HG02798 (cell line): Measurements from ENCODE around the gene SLC30A4.
"Not testable (repeated sequence)": the region's sequence is repeated elsewhere in the genome, so short reads cannot be mapped to it uniquely, and the experiment has no call there.

Experiments used
- ATAC-seq: cut with Tn5 transposase; IDR thresholded peaks from one replicate; pipeline ENCODE4 v1.9.1; 2021; ENCODE audit warnings: mild to moderate bottlenecking; ENCODE audit not compliant: unreplicated experiment, poor library complexity

SLC30A4 gene

DNA sequence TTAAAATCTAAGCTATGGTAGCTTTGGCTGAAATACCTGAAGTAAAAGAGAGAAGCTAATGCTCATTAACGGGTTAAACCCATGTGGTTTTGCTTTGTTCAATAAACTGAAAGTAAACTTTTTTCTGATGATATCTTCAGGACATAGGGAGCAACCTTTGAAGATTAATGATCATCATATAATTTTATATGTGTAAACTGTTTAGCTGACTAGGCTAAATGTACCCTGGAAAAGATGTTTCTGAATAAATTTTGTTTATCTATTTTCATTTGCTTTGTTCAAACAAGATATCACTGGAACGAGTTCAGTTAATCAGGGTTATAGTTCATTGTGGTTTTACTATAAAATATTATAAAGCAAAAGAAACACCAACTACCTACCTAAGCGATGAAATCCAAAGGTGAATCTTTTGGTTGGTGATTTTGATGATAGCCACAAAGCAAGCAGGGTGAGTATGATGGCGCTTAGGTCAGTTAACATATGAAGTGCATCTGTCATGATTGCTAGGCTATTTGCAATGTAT lies 11.7 kb downstream of the SLC30A4 start:
- no peak for ATAC-seq

GRCh38 chr15:45507143-45507542 lies 15.4 kb downstream of the SLC30A4 start:
- not testable (repeated sequence) for ATAC-seq

GRCh38 chr15:45499426-45499825 lies 23.1 kb downstream of the SLC30A4 start:
- ATAC-seq, result no peak

DNA sequence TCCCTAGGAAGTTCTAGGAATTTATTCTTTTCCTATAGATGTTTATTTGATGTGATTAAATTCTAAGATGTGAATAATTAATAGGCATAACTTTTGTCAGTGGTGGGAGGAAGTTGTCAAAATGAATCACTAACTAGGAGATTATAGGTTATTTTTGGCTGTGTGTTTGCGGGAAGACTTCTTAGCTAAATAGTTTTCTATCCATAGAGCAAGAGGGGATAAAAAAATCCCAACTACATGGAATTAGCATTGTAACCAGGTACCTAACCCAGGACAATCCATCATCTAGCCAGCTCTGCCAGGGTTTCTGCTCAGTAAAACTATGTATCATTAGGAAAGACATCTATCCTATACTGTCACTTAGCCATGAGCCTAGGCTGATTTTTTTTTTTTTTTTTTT lies 23.9 kb downstream of the SLC30A4 start:
- no peak for ATAC-seq

DNA sequence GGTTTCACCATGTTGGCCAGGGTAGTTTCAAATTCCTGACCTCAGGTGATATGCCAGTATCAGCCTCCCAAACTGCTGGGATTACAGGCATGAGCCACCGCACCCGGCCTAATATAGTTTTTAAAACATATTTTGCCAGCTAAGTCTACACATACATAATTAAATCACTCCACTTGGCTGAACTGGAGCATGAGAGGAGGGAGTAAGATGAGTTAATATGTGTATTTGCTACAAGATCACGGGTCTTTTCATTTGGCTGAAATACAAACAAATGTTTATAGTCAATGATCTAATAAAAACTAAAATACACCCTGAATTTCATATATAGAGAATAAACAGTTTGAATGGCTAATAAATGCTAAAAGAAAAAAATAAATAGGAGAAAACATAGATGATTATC lies 25.3 kb downstream of the SLC30A4 start:
- no peak for ATAC-seq

DNA sequence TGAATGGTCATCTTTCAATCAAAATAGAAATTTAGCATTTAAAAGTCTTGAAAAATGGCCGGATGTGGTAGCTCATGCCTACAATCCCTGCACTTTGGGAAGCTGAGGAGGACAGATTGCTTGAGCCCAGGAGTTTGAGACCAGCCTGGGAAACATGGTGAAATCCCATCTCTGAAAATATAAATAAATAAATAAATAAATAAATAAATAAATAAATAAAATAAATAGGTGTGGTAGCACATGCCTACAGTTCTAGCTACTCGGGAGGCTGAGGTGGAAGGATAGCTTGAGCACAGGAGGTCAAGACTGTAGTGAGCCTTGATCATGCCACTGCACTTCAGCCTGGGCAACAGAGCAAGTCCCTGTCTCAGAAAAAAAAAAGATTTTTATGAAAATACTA lies 25.9 kb downstream of the SLC30A4 start:
- no peak for ATAC-seq

DNA sequence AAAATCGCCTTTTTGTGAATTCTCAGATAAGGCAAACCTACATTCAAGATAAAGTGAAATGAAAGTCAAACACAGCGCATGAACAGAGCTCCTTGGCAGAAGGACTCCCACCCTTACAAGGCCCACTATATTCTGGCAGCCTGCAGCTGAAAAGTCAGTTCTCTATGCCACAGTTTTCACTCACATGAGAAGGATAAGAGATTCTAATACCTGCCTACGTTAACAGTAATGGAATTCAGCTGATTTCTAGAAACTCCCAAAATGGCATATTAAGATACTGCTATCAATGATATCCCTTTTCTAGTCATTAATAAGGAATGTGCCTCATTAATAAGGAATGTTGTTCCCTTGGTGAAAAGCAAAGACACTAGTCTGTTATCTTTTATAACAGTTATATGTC lies 27.0 kb downstream of the SLC30A4 start:
- no peak for ATAC-seq

DNA sequence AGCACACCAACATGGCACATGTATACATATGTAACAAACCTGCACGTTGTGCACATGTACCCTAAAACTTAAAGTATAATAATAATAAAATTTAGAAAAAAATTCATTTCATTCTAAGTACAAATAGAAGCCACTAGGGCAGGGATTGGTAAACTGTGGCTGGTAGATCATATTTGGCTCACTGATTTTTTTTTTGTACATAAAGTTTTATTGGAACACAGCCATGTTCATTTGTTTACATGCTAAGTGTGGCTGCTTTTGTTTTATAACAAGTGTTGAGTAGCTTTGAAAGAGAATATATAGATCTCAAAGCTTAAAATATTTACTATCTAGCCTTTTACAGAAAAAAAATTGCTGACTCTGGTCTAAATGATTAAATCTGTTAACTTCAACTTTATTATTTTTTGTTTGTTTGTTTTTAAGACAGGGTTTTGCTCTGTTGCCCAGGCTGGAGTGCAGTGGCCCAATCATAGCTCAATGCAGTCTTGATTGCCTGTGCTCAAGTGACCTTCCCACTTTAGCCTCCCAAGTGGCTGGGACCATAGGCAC lies 32.8 kb downstream of the SLC30A4 start:
- ATAC-seq, result no peak

GRCh38 chr15:45486317-45486716 lies 36.2 kb downstream of the SLC30A4 start:
- no peak for ATAC-seq

DNA sequence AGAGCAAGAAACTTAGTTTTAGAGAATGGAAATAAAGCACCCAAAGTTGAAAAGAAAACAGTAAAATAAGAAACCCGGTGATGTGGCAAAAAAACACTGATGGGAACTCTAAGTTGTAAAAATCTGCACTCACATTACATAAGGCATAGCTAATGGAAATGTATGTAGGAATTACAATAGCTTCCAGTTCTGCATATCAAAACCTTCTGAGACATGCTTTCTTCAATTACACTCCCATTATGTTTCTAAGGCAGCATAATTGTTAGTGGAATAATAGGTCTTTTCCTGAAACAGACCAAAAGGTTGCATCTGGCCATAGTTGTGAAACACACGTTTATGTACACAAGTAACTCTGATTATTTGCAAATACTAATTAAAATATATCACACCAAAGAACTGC lies 41.4 kb downstream of the SLC30A4 start:
- ATAC-seq, result no peak

- no peak for ATAC-seq
Observed at GRCh38 chr15:45476410-45476809, 46.1 kb downstream of the SLC30A4 start.

DNA sequence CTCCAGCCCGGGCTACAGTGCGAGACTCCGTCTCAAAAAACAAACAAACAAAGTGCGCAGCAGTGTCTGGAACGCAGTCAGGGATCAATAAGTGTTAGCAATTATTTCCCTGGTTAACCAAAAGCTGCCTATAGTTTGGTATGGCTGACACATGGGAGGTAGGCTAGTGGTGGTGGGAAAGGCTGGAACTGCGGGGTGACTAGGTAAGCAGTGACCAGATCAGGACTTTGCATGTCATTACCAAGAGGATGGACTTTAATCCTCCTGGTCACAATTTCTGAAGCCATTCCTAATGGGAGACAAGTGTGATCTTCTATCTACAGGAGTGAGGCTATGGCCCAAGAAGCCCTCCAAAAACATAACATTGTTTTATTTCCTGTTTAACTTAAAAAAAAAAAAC lies 47.8 kb downstream of the SLC30A4 start:
- ATAC-seq, result no peak

DNA sequence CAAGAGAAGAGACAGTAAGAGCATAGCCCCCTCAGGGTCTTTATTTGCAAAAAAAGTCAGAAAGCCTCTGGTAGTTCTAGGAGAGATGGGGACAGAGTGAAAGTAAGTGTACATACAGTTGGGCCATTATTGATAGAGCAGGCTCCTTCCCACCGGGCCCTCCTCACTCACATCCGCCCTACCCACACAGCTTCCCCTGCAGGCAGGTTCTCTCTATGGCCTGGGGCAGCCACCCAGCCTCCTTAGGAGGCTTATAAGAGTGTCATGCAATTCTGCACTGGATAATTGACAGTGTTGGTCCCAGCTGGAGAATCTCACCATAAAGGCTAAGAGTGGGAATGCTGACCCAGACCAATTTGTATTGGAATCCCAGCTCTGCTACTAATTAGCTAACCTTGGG lies 49.5 kb downstream of the SLC30A4 start:
- no peak for ATAC-seq

GRCh38 chr15:45471151-45471550 lies 51.4 kb downstream of the SLC30A4 start:
- no peak for ATAC-seq

GRCh38 chr15:45469441-45469840 lies 53.1 kb downstream of the SLC30A4 start:
- no peak for ATAC-seq

DNA sequence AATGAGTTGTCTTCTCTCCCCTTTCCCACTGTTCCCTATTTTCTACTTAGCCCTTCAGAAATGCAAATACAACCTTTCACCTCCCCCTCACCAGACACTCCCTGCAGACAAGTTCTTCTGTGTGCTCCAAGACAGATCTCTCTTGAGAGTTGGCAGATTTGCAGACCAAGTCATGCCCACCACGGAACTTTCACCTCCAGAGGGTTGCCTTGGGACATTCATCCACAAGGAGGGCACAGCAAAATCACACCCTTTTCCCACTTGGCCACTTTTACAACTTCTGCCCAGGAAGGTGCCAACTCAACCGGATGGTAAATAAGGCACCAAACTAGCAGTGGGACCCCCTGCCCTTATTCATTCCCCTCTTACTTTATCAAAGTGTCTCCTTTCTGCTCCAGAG lies 53.5 kb downstream of the SLC30A4 start:
- no peak for ATAC-seq

- no peak for ATAC-seq
Observed at GRCh38 chr15:45468294-45468693, 54.3 kb downstream of the SLC30A4 start.

GRCh38 chr15:45458746-45459403 lies 63.7 kb downstream of the SLC30A4 start:
- ATAC-seq, result peak; percentile 28

DNA sequence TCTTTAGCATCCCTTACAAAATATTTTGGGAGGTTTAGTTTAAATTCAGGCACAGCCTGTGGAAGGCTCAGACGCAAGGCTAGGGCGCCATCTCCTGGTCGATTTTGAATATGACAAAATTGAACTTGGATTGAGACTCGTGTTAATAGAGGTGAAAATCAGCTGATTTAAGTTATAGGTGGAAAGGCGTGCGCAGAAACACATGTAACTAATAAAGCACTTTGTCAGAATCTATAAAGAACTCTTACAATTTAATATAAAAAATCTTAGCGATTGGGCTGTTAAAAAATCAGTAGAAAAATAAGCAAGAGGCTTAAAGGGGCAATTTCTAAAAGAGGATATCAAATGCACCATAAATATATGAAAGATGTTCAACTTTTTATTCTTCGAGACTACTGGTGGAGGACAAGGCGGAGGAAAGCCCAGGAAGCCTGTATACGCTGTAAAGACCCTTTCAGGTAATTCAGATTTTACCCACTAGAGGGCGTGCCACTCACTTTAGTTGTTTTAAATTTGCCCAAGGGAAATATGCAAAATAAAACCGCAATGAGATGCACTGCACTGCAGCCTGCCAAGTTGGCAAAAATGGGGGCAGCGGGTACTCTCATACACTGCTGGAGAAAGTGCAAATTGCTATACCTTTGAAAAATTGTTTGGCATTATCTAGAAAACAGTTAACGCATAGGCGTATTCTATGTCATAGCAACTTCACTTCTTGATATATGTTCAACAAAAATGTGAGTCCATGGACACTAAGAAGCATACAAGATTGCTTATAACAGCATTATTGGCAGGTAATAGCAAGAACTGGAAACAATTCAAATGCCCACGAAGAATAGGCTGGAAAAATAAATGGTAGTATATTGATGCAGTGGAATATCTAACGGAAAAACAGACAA lies 64.7 kb downstream of the SLC30A4 start:
- ATAC-seq, result peak; percentile 62

DNA sequence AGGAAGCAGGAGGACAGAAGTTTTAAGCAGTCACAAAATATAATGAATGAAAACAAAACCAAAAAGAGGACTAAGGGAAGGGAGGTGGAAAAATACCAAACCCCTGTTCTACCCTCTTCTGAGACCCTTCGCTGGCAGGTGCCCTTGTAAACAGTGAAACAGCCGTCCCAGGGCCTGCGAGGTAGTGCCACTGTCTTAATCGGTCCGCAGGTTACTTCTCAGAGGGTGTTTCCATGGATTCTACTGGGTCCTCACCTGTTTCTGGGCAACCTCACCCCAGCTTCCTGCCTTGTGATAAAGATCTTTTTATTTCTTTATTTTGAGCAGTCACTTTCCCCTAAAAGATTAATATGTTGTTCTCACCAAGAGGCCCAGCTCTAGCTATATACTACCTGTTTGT lies 65.3 kb downstream of the SLC30A4 start:
- no peak for ATAC-seq
